Measurements from ENCODE around the gene TCEAL5. TPM values are rescaled to one million over a fixed set of nuclear protein-coding genes. Genes with fewer than 3 reads are reported as not detected.
A peak's percentile ranks its signal among the peaks of the same experiment; 100 is the strongest.
"Not testable (repeated sequence)": the region's sequence is repeated elsewhere in the genome, so short reads cannot be mapped to it uniquely, and the experiment has no call there.

TCEAL5 gene
- total RNA-seq, result under 1 TPM in 1 of 4 donors, not detected in 3; 0.64 TPM

DNA sequence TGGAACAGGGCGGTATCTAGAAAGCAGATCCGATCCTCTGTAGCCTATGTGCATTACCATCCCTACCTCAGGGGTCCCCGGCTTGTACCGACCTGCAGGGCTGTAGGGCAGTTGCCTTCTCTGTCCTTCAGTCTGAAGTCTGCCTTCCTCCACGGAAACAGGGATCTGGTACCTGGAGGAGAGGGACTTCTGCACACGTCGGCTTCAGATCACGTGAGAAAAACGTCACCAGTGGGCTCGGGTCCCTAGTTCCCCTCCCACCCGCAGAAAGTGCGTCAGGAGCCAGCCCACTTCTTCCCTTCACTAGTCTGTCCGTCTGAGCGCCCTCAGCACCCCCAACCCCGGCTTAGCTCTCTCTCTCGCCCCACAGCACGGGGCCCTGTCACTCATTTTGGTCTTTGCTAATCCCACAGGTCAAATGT lies at the start of gene TCEAL5:
TCEAL5 (minus strand) TSS at position 170 of the 422 bp plus-strand sequence. CDS start 2,187 bp downstream, outside the sequence.
- in situ Hi-C loops (cut with MboI; ENCODE audit: low pct_ligation_motif_present in 1 of 4, low pct_unique_long_range_greater_than_20kb in 1 of 4, low sequenced_read_pairs in 3 of 4), result no loop called here
- H3K36me3 ChIP-seq, result no peaks in the 10 kb centered on the region
- TF ChIP-seq, protein P1, sequence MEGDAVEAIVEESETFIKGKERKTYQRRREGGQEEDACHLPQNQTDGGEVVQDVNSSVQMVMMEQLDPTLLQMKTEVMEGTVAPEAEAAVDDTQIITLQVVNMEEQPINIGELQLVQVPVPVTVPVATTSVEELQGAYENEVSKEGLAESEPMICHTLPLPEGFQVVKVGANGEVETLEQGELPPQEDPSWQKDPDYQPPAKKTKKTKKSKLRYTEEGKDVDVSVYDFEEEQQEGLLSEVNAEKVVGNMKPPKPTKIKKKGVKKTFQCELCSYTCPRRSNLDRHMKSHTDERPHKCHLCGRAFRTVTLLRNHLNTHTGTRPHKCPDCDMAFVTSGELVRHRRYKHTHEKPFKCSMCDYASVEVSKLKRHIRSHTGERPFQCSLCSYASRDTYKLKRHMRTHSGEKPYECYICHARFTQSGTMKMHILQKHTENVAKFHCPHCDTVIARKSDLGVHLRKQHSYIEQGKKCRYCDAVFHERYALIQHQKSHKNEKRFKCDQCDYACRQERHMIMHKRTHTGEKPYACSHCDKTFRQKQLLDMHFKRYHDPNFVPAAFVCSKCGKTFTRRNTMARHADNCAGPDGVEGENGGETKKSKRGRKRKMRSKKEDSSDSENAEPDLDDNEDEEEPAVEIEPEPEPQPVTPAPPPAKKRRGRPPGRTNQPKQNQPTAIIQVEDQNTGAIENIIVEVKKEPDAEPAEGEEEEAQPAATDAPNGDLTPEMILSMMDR (IDR thresholded peaks at IDR 0.05), result no peak
- TF ChIP-seq POLR2A (IDR thresholded peaks at IDR 0.05), result no peak
- TF ChIP-seq EP300 (IDR thresholded peaks at IDR 0.05; ENCODE audit: low read depth), result no peak
- no peak for TF ChIP-seq POLR2AphosphoS5 (IDR thresholded peaks at IDR 0.05)
- WGBS, 2 donors (ENCODE audit: low coverage in 1 of 2), result 0 to 35% methylated on average over 3 to 17 of the region's 17 CpGs
- H3K27me3 ChIP-seq, result peaks cover 2% of the 10 kb centered on the region
- H3K4me3 ChIP-seq, result no peak within 1 kb of the TSS
- DNase-seq, result no peak
- no peaks in the 10 kb centered on the region for H3K9me3 ChIP-seq
- no peak within 1 kb of the TSS for H3K27ac ChIP-seq
- H3K4me1 ChIP-seq, result no peaks in the 10 kb centered on the region
- intact Hi-C loops (cut with DNase I; ENCODE audit: low total_unique reads), result no loop called here

- DNase-seq, result no peak
- in situ Hi-C loops (cut with MboI; ENCODE audit: low pct_ligation_motif_present in 1 of 4, low pct_unique_long_range_greater_than_20kb in 1 of 4, low sequenced_read_pairs in 3 of 4) (no loop called here), intact Hi-C loops (cut with DNase I; ENCODE audit: low total_unique reads) (no loop called here)
- TF ChIP-seq POLR2AphosphoS5 (IDR thresholded peaks at IDR 0.05) (no peak), POLR2A (IDR thresholded peaks at IDR 0.05) (no peak)
- TF ChIP-seq, protein P1 (IDR thresholded peaks at IDR 0.05), result no peak
- Histone ChIP-seq H3K4me3 (peak overlapping the region in 1 of 4 donors; percentile 74), H3K27ac (no peak overlapping the region), H3K27me3 (no peaks in the 10 kb centered on the region), H3K36me3 (no peaks in the 10 kb centered on the region), H3K4me1 (no peaks in the 10 kb centered on the region), H3K9me3 (no peaks in the 10 kb centered on the region)
- WGBS, 2 donors (ENCODE audit: low coverage in 1 of 2), result 54 to 65% methylated on average over 3 of the region's 3 CpGs
These were observed 34.8 kb upstream of the TCEAL5 start for GRCh38 chrX:103311399-103311780.

- in situ Hi-C loops (cut with MboI; ENCODE audit: low pct_ligation_motif_present in 1 of 4, low pct_unique_long_range_greater_than_20kb in 1 of 4, low sequenced_read_pairs in 3 of 4), result no loop called here
- WGBS, 2 donors (ENCODE audit: low coverage in 1 of 2), result 47 to 50% methylated on average over 1 to 41 of the region's 52 CpGs
- H3K27ac ChIP-seq, result peak within 1 kb of the TSS in 2 of 4 donors; percentile 21 to 62
- no peaks in the 10 kb centered on the region for H3K27me3 ChIP-seq
- TF ChIP-seq EP300 (IDR thresholded peaks at IDR 0.05; ENCODE audit: low read depth) (no peak), POLR2AphosphoS5 (IDR thresholded peaks at IDR 0.05) (peak; percentile 63 to 81 (median 80)), POLR2A (IDR thresholded peaks at IDR 0.05) (peak; percentile 66)
- TF ChIP-seq, protein P1 (IDR thresholded peaks at IDR 0.05), result no peak
- peak within 1 kb of the TSS; percentile 38 to 74 (median 48) for H3K4me3 ChIP-seq
- H3K4me1 ChIP-seq, result no peaks in the 10 kb centered on the region
- peak; percentile 86 for DNase-seq
- no peaks in the 10 kb centered on the region for H3K9me3 ChIP-seq
- intact Hi-C loops (cut with DNase I; ENCODE audit: low total_unique reads), result no loop called here
- no peaks in the 10 kb centered on the region for H3K36me3 ChIP-seq
These were observed 34.2 kb upstream of the TCEAL5 start, which contains the start of gene BEX2 for GRCh38 chrX:103310555-103311398. Gene BEX2, minus strand, starts transcription at chrX:103310990. Its CDS starts 1,014 bp downstream, at chrX:103309976.

- WGBS, 2 donors (ENCODE audit: low coverage in 1 of 2), result 56% methylated on average over 30 of the region's 32 CpGs; no CpG with 5 or more reads in 1 of the 2 donors
- H3K9me3 ChIP-seq, result no peaks in the 10 kb centered on the region
- no peak for TF ChIP-seq POLR2A (IDR thresholded peaks at IDR 0.05)
- no peak for TF ChIP-seq POLR2AphosphoS5 (IDR thresholded peaks at IDR 0.05)
- TF ChIP-seq, protein P1 (IDR thresholded peaks at IDR 0.05), result no peak
- TF ChIP-seq EP300 (IDR thresholded peaks at IDR 0.05; ENCODE audit: low read depth), result no peak
- DNase-seq, result no peak
- intact Hi-C loops (cut with DNase I; ENCODE audit: low total_unique reads), result no loop called here
- no peaks in the 10 kb centered on the region for H3K4me1 ChIP-seq
- no peaks in the 10 kb centered on the region for H3K36me3 ChIP-seq
- H3K27me3 ChIP-seq, result no peaks in the 10 kb centered on the region
- peak overlapping the region in 1 of 4 donors; percentile 62 for H3K27ac ChIP-seq
- in situ Hi-C loops (cut with MboI; ENCODE audit: low pct_ligation_motif_present in 1 of 4, low pct_unique_long_range_greater_than_20kb in 1 of 4, low sequenced_read_pairs in 3 of 4), result no loop called here
- H3K4me3 ChIP-seq, result peak overlapping the region; percentile 38 to 74 (median 48)
These were observed 33.5 kb upstream of the TCEAL5 start for GRCh38 chrX:103309860-103310554.

GRCh38 chrX:103305666-103306065 lies 29.1 kb upstream of the TCEAL5 start:
- DNase-seq; H3K27me3 ChIP-seq; H3K4me1 ChIP-seq; intact Hi-C loops (cut with DNase I; ENCODE audit: low total_unique reads); H3K4me3 ChIP-seq; in situ Hi-C loops (cut with MboI; ENCODE audit: low pct_ligation_motif_present in 1 of 4, low pct_unique_long_range_greater_than_20kb in 1 of 4, low sequenced_read_pairs in 3 of 4); H3K27ac ChIP-seq; H3K9me3 ChIP-seq; H3K36me3 ChIP-seq: not testable (repeated sequence)
- WGBS, 2 donors (ENCODE audit: low coverage in 1 of 2), result 86 to 96% methylated on average over 3 to 4 of the region's 4 CpGs

All from transverse colon (tissue), 4 donors.